ENCODE results near the gene ZNF732. TPM values are rescaled to one million over a fixed set of nuclear protein-coding genes. Genes with fewer than 3 reads are reported as not detected.

ZNF732 gene
- total RNA-seq, 1 donor: 0.72 TPM

DNA sequence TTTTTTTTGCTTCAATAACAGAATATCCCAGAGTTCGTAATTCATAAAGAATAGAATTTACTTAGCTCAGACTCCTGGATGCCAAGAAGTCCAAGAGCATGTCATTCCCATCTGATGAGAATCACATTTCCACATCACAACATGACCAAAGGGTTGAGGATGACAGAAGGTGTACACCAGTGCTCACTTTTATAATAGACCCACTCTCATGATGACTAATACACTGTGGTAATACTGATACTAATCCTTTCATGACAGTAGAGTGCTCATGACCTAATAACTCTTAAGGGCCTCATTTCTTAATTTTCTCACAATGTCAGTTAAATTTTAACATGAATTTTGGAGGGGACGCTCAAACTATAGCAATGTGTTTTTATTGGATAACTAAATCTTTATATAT is 69.2 kb downstream of the ZNF732 start:
- no peak for DNase-seq (ENCODE audit: insufficient read length, low spot score, missing footprints)
- TF ChIP-seq, protein P1, sequence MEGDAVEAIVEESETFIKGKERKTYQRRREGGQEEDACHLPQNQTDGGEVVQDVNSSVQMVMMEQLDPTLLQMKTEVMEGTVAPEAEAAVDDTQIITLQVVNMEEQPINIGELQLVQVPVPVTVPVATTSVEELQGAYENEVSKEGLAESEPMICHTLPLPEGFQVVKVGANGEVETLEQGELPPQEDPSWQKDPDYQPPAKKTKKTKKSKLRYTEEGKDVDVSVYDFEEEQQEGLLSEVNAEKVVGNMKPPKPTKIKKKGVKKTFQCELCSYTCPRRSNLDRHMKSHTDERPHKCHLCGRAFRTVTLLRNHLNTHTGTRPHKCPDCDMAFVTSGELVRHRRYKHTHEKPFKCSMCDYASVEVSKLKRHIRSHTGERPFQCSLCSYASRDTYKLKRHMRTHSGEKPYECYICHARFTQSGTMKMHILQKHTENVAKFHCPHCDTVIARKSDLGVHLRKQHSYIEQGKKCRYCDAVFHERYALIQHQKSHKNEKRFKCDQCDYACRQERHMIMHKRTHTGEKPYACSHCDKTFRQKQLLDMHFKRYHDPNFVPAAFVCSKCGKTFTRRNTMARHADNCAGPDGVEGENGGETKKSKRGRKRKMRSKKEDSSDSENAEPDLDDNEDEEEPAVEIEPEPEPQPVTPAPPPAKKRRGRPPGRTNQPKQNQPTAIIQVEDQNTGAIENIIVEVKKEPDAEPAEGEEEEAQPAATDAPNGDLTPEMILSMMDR (IDR thresholded peaks at IDR 0.05; ENCODE audit: extremely low read depth, low read depth, low read length): no peak
- H3K36me3 ChIP-seq (ENCODE audit: insufficient read depth, low read length): no peaks in the 10 kb centered on the region

DNA sequence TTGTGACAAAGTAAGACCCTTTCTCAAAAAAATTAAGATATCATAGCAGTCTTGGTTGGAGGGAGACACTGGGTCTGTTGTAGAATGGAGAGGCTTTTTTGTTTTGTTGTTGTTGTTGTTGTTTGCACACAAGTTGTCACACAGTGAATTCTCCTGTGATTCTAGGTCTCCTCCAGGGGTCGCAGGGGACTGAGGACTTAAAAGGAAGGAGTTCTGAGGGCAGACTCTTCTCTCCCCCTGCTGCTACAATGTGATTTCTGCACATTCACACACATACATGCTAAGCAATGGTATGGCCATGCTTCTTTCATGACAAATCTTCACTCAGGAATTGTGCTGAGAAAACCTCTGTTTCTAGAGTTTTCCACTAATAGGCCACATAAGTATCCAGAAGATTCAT is 71.1 kb downstream of the ZNF732 start:
- no peak overlapping the region for H3K27ac ChIP-seq (ENCODE audit: low read depth, low read length)
- TF ChIP-seq, protein P1 (IDR thresholded peaks at IDR 0.05; ENCODE audit: extremely low read depth, low read depth, low read length): no peak
- no peak for DNase-seq (ENCODE audit: insufficient read length, low spot score, missing footprints)

More for the DNA sequence above, 69.2 kb downstream of the ZNF732 start:
- H4K20me1 ChIP-seq (ENCODE audit: insufficient read depth, low read length): no peaks in the 10 kb centered on the region
- no peak overlapping the region for H3K4me3 ChIP-seq (ENCODE audit: insufficient read depth, low read length)
- H3K9me3 ChIP-seq (ENCODE audit: low read depth, low read length): no peaks in the 10 kb centered on the region
- H3K4me2 ChIP-seq (ENCODE audit: insufficient read depth, low read length): no peak overlapping the region
- H2AFZ ChIP-seq (ENCODE audit: low read length): no peak overlapping the region
- H3K4me1 ChIP-seq (ENCODE audit: insufficient read depth, low read length): no peaks in the 10 kb centered on the region
- no peaks in the 10 kb centered on the region for H3K27me3 ChIP-seq (ENCODE audit: insufficient read depth, low read length)
- peaks cover 8% of the 10 kb centered on the region for H3K79me2 ChIP-seq (ENCODE audit: insufficient read depth, low read length)
- no peak overlapping the region for H3K27ac ChIP-seq (ENCODE audit: low read depth, low read length)

DNA sequence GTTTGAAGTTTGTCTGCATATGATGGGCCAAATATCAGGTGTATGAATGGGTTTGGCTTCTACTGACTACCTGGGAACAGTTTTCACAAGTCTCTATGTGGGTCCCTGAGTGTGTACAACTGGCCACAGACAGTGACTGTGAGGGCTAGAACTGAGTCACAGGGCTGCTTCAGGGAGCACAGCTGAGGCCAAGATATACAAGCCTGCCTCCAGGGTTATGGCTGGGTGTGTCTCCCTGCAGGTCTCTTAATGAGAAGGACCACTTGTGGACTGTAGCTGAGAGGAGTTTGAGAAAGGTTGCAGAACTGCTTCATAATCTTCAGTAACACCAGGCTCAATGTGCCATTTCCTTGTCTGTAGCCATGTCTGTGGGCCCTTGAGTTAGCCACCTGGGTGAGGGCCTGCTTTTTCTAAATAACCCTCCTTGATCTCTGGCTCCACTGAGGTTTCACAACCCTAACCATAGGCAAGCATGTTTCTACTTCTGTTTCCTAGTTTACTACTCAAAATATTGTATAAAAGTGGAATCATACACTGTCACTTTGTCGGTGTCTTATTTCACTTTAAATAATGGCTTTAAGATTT is 81.3 kb downstream of the ZNF732 start:
- TF ChIP-seq, protein P1 (IDR thresholded peaks at IDR 0.05; ENCODE audit: extremely low read depth, low read depth, low read length): no peak
- no peaks in the 10 kb centered on the region for H3K27me3 ChIP-seq (ENCODE audit: insufficient read depth, low read length)
- no peak for DNase-seq (ENCODE audit: insufficient read length, low spot score, missing footprints)

More for the DNA sequence above, 71.1 kb downstream of the ZNF732 start:
- Histone ChIP-seq H2AFZ (ENCODE audit: low read length) (no peak overlapping the region), H3K4me1 (ENCODE audit: insufficient read depth, low read length) (no peaks in the 10 kb centered on the region), H3K79me2 (ENCODE audit: insufficient read depth, low read length) (peaks cover 8% of the 10 kb centered on the region), H3K4me3 (ENCODE audit: insufficient read depth, low read length) (no peak overlapping the region), H3K27me3 (ENCODE audit: insufficient read depth, low read length) (no peaks in the 10 kb centered on the region), H3K9me3 (ENCODE audit: low read depth, low read length) (no peaks in the 10 kb centered on the region), H3K36me3 (ENCODE audit: insufficient read depth, low read length) (no peaks in the 10 kb centered on the region), H4K20me1 (ENCODE audit: insufficient read depth, low read length) (no peaks in the 10 kb centered on the region), H3K4me2 (ENCODE audit: insufficient read depth, low read length) (no peak overlapping the region)

More for the DNA sequence above, 81.3 kb downstream of the ZNF732 start:
- Histone ChIP-seq H3K36me3 (ENCODE audit: insufficient read depth, low read length) (no peaks in the 10 kb centered on the region), H2AFZ (ENCODE audit: low read length) (no peak overlapping the region), H4K20me1 (ENCODE audit: insufficient read depth, low read length) (no peaks in the 10 kb centered on the region), H3K9me3 (ENCODE audit: low read depth, low read length) (peaks cover 4% of the 10 kb centered on the region), H3K4me2 (ENCODE audit: insufficient read depth, low read length) (no peak overlapping the region), H3K27ac (ENCODE audit: low read depth, low read length) (no peak overlapping the region), H3K79me2 (ENCODE audit: insufficient read depth, low read length) (peaks cover 23% of the 10 kb centered on the region), H3K4me3 (ENCODE audit: insufficient read depth, low read length) (no peak overlapping the region), H3K4me1 (ENCODE audit: insufficient read depth, low read length) (no peaks in the 10 kb centered on the region)

Small RNAs within 50 kb of the gene (small RNA-seq; reads per million reads assigned to genes)
- gene AC079140.2 (not detected), gene MIR571 (not detected)

Other genes with a start within 250 kb of the ZNF732 start
- 5.6 and 5.8 TPM in 2 replicates for gene ZNF718, start 181.0 kb downstream of the ZNF732 start, total RNA-seq
- gene ZNF141, start 32.3 kb upstream of the ZNF732 start, total RNA-seq: 15.2 and 20.6 TPM in 2 replicates
- gene ZNF721, start 193.7 kb upstream of the ZNF732 start, total RNA-seq: 12.1 and 17.4 TPM in 2 replicates
- 47.4 and 50.3 TPM in 2 replicates for gene PIGG, start 193.7 kb upstream of the ZNF732 start, total RNA-seq

Measured in osteoblast (primary cell).